Measurements from ENCODE around the gene TMEM44. TPM values are rescaled to one million over a fixed set of nuclear protein-coding genes. Genes with fewer than 3 reads are reported as not detected.
A peak's percentile ranks its signal among the peaks of the same experiment; 100 is the strongest.

TMEM44 gene
- total RNA-seq, 1 experiment from 2014 or later: 15.4 TPM

- peak; percentile 96 for DNase-seq (ENCODE audit: low spot score)
These were observed 54.1 kb downstream of the TMEM44 start for GRCh38 chr3:194579091-194579606.

- DNase-seq (ENCODE audit: low spot score): peak; percentile 96
These were observed 55.0 kb downstream of the TMEM44 start for GRCh38 chr3:194577986-194578905.

GRCh38 chr3:194575484-194576210 is 57.6 kb downstream of the TMEM44 start:
- peak; percentile 49 for DNase-seq (ENCODE audit: low spot score)

- DNase-seq (ENCODE audit: low spot score): peak; percentile 95
These were observed 58.4 kb downstream of the TMEM44 start for GRCh38 chr3:194574639-194575483.

- peak; percentile 68 for DNase-seq (ENCODE audit: low spot score)
These were observed 59.4 kb downstream of the TMEM44 start for GRCh38 chr3:194573680-194574437.

GRCh38 chr3:194572944-194573491 is 60.2 kb downstream of the TMEM44 start:
- peak; percentile 64 for DNase-seq (ENCODE audit: low spot score)

- DNase-seq (ENCODE audit: low spot score): peak; percentile 97
These were observed 61.0 kb downstream of the TMEM44 start for GRCh38 chr3:194572143-194572789.

GRCh38 chr3:194571491-194572142 is 61.6 kb downstream of the TMEM44 start:
- no peak for DNase-seq (ENCODE audit: low spot score)

GRCh38 chr3:194570898-194571297 is 62.3 kb downstream of the TMEM44 start:
- no peak for DNase-seq (ENCODE audit: low spot score)

GRCh38 chr3:194570235-194570634 is 63.0 kb downstream of the TMEM44 start:
- no peak for DNase-seq (ENCODE audit: low spot score)

- DNase-seq (ENCODE audit: low spot score): no peak
These were observed 64.0 kb downstream of the TMEM44 start for GRCh38 chr3:194569252-194569651.

GRCh38 chr3:194565597-194566190 is 67.5 kb downstream of the TMEM44 start:
- peak; percentile 79 for DNase-seq (ENCODE audit: low spot score)

GRCh38 chr3:194562986-194563385 is 70.2 kb downstream of the TMEM44 start:
- no peak for DNase-seq (ENCODE audit: low spot score)

GRCh38 chr3:194561306-194561974 is 71.8 kb downstream of the TMEM44 start:
- peak; percentile 98 for DNase-seq (ENCODE audit: low spot score)

- DNase-seq (ENCODE audit: low spot score): no peak
These were observed 73.2 kb downstream of the TMEM44 start for GRCh38 chr3:194560047-194560446.

- DNase-seq (ENCODE audit: low spot score): no peak
These were observed 73.7 kb downstream of the TMEM44 start for GRCh38 chr3:194559530-194559929.

- DNase-seq (ENCODE audit: low spot score): peak; percentile 85
These were observed 76.8 kb downstream of the TMEM44 start for GRCh38 chr3:194556086-194557056.

Measured in A172 (cell line).